HG03196 (cell line): ENCODE results near the gene RHOV.
"Not testable (repeated sequence)": the region's sequence is repeated elsewhere in the genome, so short reads cannot be mapped to it uniquely, and the experiment has no call there.

Experiments
- ATAC-seq: cut with Tn5 transposase; IDR thresholded peaks from one replicate; pipeline ENCODE4 v1.9.1; 2021; ENCODE audit not compliant: unreplicated experiment

Gene RHOV

GRCh38 chr15:40875991-40876730 lies 2.1 kb upstream of the RHOV start:
- no peak for ATAC-seq

DNA sequence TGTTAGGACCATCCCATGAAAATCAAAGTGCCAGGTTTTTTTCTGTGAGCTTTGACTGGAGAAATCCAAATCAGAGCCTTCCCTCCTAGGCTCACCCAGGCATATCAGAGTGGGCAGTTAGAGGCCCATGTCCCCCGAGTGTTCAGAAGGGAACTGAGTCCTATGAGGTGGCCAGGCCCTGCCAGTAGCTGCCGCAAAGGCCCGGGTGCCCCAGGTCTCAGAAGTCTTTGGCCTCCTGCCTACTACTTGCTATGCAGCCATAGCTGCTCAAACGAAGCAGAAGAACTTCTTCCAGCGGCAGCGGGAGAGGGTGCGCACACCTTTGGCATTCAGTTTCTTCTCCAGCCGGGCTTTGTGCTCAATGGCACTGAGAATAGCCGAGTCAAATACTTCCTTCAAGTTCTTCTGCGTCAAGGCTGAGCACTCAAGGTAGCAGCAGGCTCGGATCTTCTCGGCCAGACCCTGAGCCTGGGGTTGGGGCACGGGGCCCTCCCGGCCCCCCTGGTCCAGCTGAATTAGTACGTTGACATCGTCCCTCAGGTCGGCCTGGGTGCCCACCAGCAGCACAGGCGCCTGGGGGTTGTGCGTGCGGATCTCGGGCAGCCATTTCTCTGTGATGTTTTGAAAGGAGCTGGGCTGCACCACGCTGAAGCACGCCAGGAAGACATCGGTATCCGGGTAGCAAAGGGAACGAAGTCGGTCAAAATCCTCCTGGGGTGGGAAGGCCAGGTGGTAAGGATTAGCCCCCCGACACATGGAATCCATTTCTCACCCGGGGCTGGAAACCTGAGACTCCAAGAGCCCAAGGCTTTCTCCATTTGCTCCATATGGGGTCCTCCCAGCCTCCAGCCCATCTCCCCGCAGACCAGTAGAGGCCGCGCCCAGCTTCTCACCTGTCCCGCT lies 992 bp downstream of the RHOV start:
- no peak for ATAC-seq

GRCh38 chr15:40871749-40872617 lies 2.1 kb downstream of the RHOV start:
- ATAC-seq, result peak; percentile 30

GRCh38 chr15:40870716-40871115 lies 3.3 kb downstream of the RHOV start:
- ATAC-seq, result no peak

- ATAC-seq, result no peak
These were observed 4.3 kb downstream of the RHOV start for GRCh38 chr15:40869686-40870085.

DNA sequence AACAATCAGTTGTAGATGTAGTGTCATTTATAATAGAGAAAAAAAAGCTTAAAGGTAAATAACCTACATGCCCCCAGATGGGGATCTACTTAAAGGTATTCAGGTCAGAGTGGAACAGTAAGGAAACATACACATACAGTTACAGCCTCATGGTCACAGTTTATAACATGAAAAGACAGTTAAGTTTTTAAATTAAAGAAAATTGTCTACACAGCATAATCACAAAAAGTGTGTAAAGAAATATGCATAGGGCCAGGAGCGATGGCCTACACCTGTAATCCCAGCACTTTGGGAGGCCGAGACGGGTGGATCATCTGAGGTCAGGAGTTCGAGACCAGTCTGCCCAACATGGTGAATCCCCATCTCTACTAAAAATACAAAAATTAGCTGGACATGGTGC lies 6.8 kb downstream of the RHOV start:
- no peak for ATAC-seq

GRCh38 chr15:40863660-40864270 lies 10.3 kb downstream of the RHOV start:
- ATAC-seq, result no peak

DNA sequence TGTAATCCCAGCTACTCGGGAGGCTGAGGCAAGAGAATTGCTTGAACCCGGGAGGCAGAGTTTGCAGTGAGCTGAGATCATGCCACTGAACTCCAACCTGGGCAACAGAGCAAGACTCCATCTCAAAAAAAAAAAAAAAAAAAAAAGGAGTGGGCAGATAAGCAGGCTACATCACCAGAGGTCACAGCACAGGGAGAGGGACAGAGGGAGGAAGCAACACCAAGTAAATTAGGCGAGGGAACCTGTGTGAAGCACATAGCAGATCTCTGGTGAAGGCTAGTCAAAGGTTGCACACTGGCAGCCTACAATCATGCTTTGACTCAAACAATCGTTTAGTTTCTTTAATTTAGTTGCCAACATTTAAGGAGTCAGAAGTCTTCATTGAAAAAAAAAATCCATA lies 12.9 kb downstream of the RHOV start:
- ATAC-seq, result not testable (repeated sequence)

DNA sequence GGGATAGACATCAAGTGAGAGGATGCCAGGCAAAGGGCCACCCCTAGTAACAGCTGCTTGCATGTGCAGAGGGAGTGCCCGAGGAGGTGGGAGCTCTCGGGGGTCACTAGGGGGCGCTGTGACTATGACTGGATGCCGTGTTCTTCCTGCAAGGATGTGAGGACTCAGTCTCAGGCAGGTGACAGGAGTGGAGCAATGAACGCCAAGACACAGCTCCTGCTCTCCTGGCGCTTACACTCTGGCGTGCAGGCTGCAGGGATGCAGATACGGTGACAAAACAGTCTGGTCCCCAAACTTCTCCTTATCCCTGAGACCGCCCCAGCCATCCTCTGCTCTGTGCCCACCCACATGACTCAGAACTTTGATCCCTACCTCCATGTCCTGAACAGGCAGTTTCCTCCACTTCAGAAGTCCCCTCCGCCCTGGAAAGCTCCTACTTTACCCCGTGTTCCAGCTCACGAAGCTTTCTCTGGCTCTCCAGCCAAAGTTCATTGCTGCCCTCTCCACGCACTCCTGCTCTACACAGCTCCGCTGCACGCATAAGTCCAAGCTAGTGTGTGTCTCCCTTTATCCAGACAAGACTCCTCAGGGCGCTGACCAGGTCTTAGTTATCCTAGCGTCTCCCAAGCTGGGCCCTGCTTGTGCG lies 14.7 kb downstream of the RHOV start:
- no peak for ATAC-seq

DNA sequence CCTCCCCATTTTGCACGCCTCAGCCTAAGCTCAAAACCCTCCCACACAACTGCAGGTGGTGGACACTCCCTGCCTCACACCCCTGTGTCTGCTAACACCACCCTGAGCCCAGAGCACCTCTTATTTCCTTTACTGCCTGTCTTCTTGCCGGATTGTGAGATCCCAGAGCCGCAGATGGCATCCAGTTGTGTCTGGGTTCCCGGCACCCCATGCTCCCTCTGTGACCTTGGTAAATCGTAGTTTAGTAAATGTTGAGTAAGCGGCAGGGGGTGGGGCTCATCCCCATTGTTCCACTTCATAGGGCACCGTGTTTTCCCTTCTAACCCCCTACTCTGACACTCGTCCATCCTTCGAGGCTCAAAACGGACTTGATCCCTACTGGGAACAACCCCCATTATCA lies 15.3 kb downstream of the RHOV start:
- no peak for ATAC-seq

- ATAC-seq, result no peak
These were observed 16.3 kb downstream of the RHOV start for GRCh38 chr15:40857601-40858341.

DNA sequence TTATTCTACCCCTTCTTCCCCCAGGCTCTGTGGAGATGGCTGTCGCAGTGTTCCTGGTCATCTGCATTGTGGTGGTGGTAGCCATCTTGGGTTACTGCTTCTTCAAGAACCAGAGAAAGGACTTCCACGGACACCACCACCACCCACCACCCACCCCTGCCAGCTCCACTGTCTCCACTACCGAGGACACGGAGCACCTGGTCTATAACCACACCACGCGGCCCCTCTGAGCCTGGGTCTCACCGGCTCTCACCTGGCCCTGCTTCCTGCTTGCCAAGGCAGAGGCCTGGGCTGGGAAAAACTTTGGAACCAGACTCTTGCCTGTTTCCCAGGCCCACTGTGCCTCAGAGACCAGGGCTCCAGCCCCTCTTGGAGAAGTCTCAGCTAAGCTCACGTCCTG lies 17.3 kb downstream of the RHOV start:
- ATAC-seq, result no peak

DNA sequence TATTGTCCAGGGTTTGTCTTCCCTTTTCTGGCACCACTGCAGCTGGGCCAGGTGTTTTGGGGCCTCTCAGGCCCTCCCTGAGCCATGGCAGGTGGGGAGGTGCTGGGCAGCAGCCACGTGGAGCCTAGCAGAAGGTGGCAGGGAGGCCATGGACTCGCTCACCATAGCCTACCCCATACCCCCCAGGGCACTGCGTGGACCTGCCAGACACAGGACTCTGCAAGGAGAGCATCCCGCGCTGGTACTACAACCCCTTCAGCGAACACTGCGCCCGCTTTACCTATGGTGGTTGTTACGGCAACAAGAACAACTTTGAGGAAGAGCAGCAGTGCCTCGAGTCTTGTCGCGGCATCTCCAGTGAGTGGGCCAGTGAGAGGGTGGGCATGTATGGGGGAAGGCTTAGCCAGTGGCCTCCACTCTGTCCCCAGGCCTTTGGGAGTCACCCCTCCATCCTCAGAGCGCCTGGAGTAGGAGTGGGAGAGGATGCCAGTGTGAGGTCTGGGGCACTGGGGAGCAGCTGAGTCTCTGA lies 18.3 kb downstream of the RHOV start:
- ATAC-seq, result no peak

DNA sequence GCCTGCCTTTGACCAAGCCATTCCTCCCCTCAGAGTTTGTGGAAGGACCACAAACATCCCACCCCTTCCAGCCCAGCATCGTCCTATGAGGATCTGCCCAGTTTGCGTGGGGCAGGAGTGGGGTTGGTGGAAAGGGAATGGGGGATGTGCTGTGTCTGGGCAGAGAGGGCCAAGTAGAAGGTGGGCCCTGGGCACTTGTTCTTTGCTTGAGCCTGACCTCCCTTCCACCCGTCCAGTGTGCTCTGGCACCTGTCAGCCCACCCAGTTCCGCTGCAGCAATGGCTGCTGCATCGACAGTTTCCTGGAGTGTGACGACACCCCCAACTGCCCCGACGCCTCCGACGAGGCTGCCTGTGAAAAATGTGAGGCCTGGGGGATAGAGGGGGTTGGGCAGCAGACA lies 19.9 kb downstream of the RHOV start:
- ATAC-seq, result no peak

GRCh38 chr15:40853241-40853890 lies 20.7 kb downstream of the RHOV start:
- ATAC-seq, result no peak

- no peak for ATAC-seq
These were observed 21.5 kb downstream of the RHOV start for GRCh38 chr15:40852529-40852928.

- ATAC-seq, result no peak
These were observed 23.4 kb downstream of the RHOV start for GRCh38 chr15:40850576-40851112.

DNA sequence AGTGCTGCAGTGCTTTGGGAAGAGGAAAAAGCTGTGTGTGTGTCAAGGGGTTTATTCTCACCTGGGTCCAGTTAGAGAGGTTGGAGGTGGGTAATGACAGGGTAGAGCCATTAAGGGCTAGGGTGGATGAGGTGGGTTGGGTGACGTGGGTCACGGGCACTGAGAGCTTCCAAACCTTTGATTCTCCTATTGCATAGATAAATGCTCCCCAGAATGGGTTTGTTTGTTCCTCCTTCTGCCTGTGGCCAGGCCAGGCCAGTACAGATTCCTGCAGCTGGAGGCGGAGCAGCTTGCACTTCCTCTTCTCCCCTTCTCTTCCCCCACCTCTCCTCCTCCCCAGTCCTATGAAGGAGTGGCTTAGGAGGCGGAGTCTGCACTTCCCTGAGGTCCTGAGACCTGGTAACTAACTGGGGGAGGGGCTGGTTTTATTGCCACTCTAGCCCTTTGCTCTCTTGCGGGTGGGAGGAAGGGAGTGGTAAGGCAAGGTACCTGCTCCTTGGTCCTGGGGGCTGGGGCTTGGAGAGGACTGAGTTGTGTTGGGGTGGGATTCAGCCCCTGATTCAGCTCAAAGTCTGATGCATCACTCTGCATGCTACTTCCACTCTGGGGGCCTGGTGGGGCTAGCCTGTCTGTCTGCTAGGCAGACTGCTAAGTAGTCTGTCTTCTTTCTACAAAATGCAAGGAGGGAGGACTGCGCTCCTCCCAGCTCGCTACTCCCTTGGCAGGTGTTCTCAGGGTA lies 26.6 kb downstream of the RHOV start:
- no peak for ATAC-seq
